ENCODE measurements around the gene SPOCK2.

- TF ChIP-seq POLR2A (IDR thresholded peaks at IDR 0.05; ENCODE audit: low read length), result no peak
- TF ChIP-seq GATA1 (IDR thresholded peaks at IDR 0.05; ENCODE audit: low read depth, low read length), result no peak
Observed at GRCh38 chr10:72056932-72057751, 31.2 kb downstream of the SPOCK2 start.

All from erythroblast (primary cell).